GM18870 (cell line): ENCODE measurements around the gene TMUB1.

ENCODE experiments used
- ATAC-seq: cut with Tn5 transposase; IDR thresholded peaks from one replicate; pipeline ENCODE4 v1.9.1; 2021; ENCODE audit warnings: moderate library complexity; ENCODE audit not compliant: unreplicated experiment

Gene TMUB1

GRCh38 chr7:151121380-151122170 lies 38.3 kb upstream of the TMUB1 start:
- ATAC-seq, result no peak

DNA sequence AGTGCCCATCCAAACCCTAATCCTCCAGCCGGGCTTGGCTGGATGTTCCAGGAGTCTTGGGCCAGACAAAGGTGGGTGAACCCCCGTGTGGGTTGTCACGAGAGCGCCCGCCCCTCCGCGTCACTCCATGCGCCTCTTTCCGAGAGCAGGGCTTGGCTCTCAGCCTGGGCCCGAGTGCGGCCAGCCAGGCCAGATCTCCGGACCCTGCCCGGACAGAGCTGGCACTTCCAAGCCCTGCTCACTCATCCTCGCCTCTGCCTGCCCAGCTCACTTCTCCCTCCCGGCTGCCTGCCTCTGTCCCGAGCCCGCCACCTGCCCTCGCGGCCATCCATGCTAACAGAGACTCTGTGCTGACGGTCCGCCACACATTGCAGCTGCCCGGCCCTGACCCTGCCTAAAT lies 37.6 kb upstream of the TMUB1 start:
- ATAC-seq, result no peak

- no peak for ATAC-seq
Measured at GRCh38 chr7:151119902-151120301, 36.6 kb upstream of the TMUB1 start.

DNA sequence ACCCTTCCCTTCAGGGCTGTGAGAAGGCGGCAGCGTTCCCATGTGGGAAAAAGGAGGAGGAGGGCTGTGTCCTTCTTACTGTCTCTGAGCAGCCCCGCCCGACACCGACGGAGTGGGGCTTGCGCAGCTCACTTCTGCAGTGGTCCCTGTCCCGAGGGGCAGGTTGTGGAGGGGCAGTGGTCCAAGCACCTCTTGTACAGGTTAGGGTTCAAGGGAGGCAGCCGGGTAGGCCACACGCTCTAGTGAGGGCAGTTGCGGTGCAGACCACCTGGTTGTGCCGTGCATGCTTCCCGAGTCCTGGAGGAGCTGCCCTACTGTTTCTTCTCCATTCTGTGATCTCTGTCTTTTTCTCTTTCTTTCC lies 35.7 kb upstream of the TMUB1 start:
- ATAC-seq, result no peak

- no peak for ATAC-seq
Measured at GRCh38 chr7:151118108-151119054, 35.1 kb upstream of the TMUB1 start.

DNA sequence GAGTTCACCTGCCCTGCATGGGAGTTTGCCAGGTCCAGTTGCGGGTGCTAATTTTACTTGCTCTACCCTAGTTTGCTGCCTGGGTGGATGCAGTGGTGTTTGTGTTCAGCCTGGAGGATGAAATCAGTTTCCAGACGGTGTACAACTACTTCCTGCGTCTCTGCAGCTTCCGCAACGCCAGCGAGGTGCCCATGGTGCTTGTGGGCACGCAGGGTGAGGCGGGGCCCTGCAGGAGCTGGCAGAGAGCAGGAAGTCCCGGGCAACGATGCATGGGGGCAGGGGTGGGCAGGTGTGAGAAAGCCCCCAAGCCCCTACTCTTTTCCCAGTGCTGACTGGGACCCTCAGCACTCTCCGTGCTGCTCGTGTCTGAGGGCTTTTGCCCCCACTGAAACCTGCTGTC lies 34.3 kb upstream of the TMUB1 start:
- no peak for ATAC-seq

DNA sequence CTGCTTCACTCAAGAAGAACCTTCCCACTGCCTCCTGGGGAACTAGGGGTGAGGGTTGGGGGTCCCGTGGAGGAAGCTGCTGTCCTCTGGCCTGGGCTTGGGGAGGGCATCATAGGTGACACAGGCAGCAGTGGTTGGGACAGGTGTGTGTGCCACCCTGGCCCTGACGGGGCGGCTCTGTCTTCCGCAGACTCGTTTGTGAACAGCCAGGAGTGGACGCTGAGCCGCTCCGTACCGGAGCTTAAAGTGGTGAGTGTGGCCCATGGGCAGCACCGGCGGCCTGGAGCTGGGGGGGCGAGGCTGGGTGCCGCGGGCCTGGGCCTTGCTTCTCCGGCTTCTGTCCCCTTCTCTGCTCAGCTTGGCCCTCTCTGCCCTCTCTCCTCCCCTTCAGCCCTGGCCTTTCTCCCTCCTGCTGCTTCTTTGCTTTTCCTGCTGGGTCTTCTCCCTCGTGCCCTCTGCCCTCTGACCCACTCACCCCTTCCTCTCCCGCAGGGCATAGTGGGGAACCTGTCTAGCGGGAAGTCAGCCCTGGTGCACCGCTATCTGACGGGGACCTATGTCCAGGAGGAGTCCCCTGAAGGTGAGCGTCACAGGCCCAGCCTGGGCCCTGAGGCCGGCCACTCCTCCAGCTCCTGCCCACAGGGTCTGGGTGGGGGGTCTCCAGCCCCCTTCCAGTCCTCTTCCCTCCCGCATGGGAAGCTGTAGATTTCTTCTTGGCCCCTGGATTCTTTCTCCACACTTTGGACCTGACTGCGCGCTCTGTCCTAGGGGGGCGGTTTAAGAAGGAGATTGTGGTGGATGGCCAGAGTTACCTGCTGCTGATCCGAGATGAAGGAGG lies 33.5 kb upstream of the TMUB1 start:
- ATAC-seq, result no peak

- no peak for ATAC-seq
Measured at GRCh38 chr7:151115836-151116418, 32.6 kb upstream of the TMUB1 start.

DNA sequence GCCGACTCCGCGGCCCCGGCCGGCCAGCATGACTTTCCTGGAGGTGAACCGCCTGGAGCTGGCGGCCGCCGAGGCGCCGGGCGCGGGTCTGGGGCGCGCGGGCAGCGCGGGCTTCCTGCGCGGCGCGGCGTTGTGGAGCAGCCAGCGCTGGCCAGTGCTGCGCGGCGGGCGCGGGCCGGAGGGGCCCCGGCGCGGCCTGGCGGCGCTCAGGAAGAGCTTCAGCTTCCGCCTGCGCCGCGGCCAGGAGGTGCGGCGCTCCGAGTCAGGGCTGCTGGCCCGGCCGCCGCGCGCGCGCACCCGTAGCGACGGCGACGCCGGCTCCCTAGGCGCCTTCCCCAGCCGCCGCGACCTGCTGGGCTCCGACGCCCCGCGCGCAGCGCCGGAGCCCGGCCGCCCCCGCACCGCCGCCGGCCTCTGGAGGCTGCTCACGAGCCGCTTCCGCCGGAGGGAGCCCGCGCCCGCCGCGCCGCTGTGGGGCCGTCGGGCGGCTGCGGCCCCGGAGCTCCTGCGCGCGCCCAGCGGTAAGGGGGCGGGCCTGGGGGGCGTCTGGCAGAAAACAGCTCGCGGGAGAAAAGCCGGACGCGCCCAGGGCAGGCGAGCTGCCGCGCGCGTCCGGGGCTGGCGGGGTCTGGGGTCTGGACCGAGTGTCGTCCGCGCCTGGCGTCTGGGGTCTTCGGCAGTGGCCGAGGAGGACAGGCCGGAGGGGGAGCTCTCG lies 32.0 kb upstream of the TMUB1 start:
- ATAC-seq, result no peak

DNA sequence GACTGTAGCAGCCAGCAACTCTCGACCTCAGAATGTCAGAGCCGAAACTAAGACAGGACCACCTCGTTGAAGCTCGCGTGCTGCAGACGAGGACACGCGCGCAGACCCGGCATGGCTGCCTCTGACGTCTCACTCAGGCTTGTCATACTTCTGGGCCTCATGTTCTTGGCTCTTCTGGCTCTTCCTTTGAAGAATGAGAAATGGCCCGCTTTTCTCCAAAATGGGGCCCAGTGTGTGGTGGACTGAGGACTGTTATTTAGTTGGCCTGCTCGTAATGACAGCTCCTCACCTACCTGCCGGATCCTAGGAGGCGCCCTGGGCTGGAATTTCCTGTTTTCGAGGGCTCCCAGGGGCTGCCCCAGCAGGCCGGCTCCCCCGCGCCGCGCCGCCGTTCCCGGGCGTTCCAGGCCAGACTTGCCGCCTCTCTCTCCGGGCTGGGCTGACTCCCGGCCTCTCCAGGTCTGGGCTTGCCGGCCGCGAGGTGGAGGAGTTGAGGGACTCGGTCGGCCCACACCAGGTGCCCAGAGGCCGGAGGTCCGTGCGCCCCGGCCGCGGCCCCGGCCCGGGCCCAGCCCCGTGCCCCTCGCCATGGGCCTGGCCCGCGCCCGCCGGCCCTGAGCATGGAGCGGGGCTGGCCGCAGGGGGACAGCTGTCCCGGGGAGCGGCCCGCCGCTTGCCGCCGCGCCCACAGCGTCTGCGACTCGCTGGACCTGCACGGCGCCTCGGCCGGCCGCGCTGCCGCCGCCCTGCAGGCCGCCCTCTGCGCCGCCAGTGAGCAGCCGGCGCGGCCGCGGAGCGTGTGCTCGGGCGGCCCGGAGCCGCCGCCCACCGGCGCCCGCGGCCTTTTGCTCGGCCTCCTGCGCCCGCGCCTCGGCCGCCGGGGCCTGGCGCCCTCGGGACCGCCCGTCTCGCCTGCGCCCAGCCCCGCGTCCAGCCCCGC lies 31.1 kb upstream of the TMUB1 start:
- ATAC-seq, result no peak

GRCh38 chr7:151113344-151114150 lies 30.3 kb upstream of the TMUB1 start:
- no peak for ATAC-seq

GRCh38 chr7:151110941-151111645 lies 27.8 kb upstream of the TMUB1 start:
- no peak for ATAC-seq

- ATAC-seq, result no peak
Measured at GRCh38 chr7:151110236-151110940, 27.1 kb upstream of the TMUB1 start.

DNA sequence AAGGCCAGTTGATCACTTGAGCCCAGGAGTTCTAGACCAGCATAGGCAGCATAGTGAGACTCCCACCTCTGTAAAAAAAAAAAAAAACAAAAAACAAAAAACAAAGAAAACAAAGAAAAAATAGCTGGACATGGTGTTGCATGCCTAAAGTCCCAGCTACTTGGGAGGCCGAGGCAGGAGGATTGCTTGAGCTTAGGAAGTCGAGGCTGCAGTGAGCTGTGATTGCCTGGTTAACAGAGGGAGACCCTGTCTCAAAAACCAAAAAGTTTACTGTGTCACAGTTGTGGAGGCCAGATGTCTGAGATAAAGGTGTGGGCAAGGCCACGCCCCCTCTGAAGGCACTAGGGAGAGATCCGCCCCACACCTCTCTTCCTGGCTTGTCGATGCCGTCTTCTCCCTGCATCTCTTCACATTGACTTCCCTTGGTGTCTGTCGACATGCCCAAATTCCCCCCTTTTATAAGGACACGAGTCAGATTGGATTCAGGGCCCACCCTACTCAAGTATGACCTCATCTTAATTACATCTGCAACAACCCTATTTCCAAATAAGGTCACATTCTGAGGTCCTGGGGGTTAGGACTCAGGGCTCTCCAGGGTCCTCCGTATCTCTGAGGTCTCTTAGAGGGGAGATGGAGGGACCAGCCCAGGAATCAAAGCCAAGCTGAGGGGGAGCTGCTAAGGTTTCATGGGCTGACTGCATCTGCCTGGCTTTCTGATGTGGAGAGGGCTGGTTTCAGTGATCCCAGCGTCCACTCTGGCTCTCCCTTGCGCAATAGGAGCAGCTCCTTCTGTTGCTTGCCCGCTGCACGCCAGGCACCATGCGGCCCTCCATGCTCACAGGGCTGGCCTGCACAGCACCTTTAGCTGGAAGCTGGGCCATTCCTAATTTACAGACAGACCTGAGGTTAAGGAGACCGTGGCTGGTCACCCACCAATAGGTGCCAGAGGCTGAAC lies 26.1 kb upstream of the TMUB1 start:
- no peak for ATAC-seq

GRCh38 chr7:151107882-151108281 lies 24.6 kb upstream of the TMUB1 start:
- no peak for ATAC-seq
